WERI-Rb-1 (cell line): ENCODE results near the gene KRT20.

Experiments
- DNase-seq: peaks from one replicate; pipeline ENCODE4 v3.0.0-alpha.2; 2020
- H3K27ac ChIP-seq: fragments of 250-450 bp; sonication (Bioruptor Pico); 2 replicates; pipeline ENCODE4 v1.5.1; 2020; ENCODE audit warnings: mild to moderate bottlenecking, moderate library complexity
- H3K27me3 ChIP-seq: fragments of 250-450 bp; sonication (Bioruptor Pico); 2 replicates; pipeline ENCODE4 v1.5.1; 2021; ENCODE audit warnings: mild to moderate bottlenecking, low read depth, moderate library complexity; ENCODE audit not compliant: insufficient read depth, severe bottlenecking
- H3K36me3 ChIP-seq: fragments of 250-450 bp; sonication (Bioruptor Pico); 2 replicates; pipeline ENCODE4 v1.5.1; 2020; ENCODE audit warnings: mild to moderate bottlenecking, moderate library complexity
- H3K4me3 ChIP-seq: 2 replicates; pipeline ENCODE4 v1.5.1; 2011; ENCODE audit warnings: low read depth, mild to moderate bottlenecking, control low read depth, low read length
- H3K9me3 ChIP-seq: fragments of 250-450 bp; sonication (Bioruptor Pico); 2 replicates; pipeline ENCODE4 v1.5.1; 2021; ENCODE audit warnings: mild to moderate bottlenecking, moderate library complexity; ENCODE audit not compliant: severe bottlenecking
- CTCF ChIP-seq: IDR thresholded peaks from 2 replicates; pipeline ENCODE4 v1.5.1; 2011; ENCODE audit warnings: low read depth, mild to moderate bottlenecking, control low read depth, inconsistent platforms, low read length

KRT20 gene

DNA sequence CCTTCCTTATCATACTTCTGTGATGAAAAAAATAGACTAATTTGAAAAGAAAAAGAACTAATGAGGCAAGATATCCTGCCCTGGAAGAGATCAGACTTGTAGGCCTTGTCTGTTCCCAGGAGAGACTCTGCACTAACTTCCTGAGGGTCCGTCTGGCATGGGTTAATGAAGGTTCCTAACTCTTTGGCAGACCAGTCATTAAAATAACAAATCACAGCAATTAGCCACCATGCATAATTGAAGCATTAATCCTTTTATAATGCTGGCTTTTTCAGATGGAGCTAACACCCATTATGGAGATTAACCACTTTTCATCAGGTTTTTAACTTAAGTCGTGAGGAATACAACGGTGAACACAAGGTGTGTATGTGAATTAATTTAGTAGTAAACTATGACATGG lies 52.2 kb downstream of the KRT20 start:
- peaks cover 19% of the 10 kb centered on the region for H3K27me3 ChIP-seq
- H3K27ac ChIP-seq: no peak overlapping the region
- DNase-seq: no peak
- H3K4me3 ChIP-seq: no peak overlapping the region
- H3K9me3 ChIP-seq: peaks cover 3% of the 10 kb centered on the region
- no peaks in the 10 kb centered on the region for H3K36me3 ChIP-seq
- TF ChIP-seq CTCF: no peak

GRCh38 chr17:40830085-40830776 lies 54.8 kb downstream of the KRT20 start:
- Histone ChIP-seq H3K36me3 (no peaks in the 10 kb centered on the region), H3K4me3 (no peak overlapping the region), H3K27me3 (peaks cover 38% of the 10 kb centered on the region), H3K27ac (no peak overlapping the region), H3K9me3 (peaks cover 3% of the 10 kb centered on the region)
- no peak for TF ChIP-seq CTCF
- no peak for DNase-seq

- TF ChIP-seq CTCF: no peak
- no peak overlapping the region for H3K27ac ChIP-seq
- peaks cover 52% of the 10 kb centered on the region for H3K27me3 ChIP-seq
- H3K36me3 ChIP-seq: no peaks in the 10 kb centered on the region
- peaks cover 3% of the 10 kb centered on the region for H3K9me3 ChIP-seq
- H3K4me3 ChIP-seq: no peak overlapping the region
- no peak for DNase-seq
These were observed 56.5 kb downstream of the KRT20 start for GRCh38 chr17:40828454-40829044.

DNA sequence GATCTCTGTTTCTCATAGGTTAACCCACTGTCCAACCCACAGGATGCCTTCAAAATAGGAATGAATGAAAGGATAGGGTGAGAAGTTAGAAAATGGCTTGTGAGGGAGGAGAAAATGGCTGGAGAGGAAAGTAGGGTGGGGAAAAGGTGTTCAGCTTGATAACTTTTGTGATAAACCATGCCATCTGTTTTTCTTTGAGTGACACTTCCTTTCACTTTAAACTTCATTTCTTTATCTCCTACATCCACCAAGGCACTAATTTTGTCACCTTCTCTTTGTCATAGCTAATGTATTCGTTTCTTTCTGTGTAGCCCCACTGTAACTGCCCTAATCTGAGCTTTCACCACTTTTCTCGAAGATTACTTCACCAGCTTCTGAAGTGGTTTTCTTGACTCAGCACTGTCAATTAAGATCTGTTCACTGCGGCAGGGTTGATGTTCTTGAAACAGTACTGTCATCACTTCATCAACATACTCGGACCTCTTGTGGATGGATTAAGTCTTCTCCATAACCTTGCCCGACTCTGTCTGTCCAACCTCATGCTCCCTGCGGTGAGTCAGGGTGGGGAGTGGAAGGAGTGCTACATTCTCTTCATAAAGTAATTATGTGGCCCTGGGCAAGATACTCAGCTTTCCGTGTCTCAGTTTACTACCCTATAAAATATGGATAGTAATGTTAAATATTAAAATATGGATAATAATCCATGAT lies 57.1 kb downstream of the KRT20 start:
- H3K4me3 ChIP-seq: no peak overlapping the region
- no peak for DNase-seq
- no peaks in the 10 kb centered on the region for H3K36me3 ChIP-seq
- no peak for TF ChIP-seq CTCF
- H3K27ac ChIP-seq: no peak overlapping the region
- H3K27me3 ChIP-seq: peaks cover 52% of the 10 kb centered on the region
- peaks cover 3% of the 10 kb centered on the region for H3K9me3 ChIP-seq
